ENCODE results near the gene PLEKHJ1.

PLEKHJ1 gene

GRCh38 chr19:2268480-2268830 is 32.3 kb upstream of the PLEKHJ1 start:
- TF ChIP-seq, protein P1, sequence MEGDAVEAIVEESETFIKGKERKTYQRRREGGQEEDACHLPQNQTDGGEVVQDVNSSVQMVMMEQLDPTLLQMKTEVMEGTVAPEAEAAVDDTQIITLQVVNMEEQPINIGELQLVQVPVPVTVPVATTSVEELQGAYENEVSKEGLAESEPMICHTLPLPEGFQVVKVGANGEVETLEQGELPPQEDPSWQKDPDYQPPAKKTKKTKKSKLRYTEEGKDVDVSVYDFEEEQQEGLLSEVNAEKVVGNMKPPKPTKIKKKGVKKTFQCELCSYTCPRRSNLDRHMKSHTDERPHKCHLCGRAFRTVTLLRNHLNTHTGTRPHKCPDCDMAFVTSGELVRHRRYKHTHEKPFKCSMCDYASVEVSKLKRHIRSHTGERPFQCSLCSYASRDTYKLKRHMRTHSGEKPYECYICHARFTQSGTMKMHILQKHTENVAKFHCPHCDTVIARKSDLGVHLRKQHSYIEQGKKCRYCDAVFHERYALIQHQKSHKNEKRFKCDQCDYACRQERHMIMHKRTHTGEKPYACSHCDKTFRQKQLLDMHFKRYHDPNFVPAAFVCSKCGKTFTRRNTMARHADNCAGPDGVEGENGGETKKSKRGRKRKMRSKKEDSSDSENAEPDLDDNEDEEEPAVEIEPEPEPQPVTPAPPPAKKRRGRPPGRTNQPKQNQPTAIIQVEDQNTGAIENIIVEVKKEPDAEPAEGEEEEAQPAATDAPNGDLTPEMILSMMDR (IDR thresholded peaks at IDR 0.05; ENCODE audit: low read depth, low read length), result no peak
- DNase-seq (ENCODE audit: extremely low read depth, low read depth), result no peak

- TF ChIP-seq, protein P1 (IDR thresholded peaks at IDR 0.05; ENCODE audit: low read depth, low read length), result no peak
- no peak for DNase-seq (ENCODE audit: extremely low read depth, low read depth)
Measured at GRCh38 chr19:2266183-2266993, 30.3 kb upstream of the PLEKHJ1 start.

GRCh38 chr19:2261438-2262172 is 25.5 kb upstream of the PLEKHJ1 start:
- DNase-seq (ENCODE audit: extremely low read depth, low read depth), result no peak
- TF ChIP-seq, protein P1 (IDR thresholded peaks at IDR 0.05; ENCODE audit: low read depth, low read length), result peak; percentile 45

DNA sequence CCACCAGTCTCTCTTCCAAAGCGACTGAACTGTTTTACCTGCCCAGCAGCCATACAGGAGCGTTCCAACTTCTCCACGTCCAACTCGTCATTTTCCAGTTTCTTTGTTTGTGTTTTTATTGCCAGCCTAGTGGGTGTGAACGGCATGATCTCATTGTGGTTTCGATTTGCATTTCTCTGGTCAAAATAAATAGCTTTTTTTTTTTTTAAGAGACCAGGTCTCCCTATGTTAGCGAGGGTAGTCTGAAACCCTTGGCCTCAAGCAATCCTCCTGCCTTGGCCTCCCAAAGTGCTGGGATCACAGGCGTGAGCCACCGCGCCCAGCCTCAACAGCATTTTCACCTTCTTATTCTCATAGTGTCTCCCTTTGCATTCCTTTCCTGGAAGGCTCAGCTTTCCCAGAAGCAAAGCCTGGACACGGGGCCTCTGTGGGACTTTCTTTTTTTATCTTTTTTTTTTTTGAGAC is 24.2 kb upstream of the PLEKHJ1 start:
- TF ChIP-seq, protein P1 (IDR thresholded peaks at IDR 0.05; ENCODE audit: low read depth, low read length), result no peak
- no peak for DNase-seq (ENCODE audit: extremely low read depth, low read depth)

- TF ChIP-seq, protein P1 (IDR thresholded peaks at IDR 0.05; ENCODE audit: low read depth, low read length), result no peak
- DNase-seq (ENCODE audit: extremely low read depth, low read depth), result no peak
Measured at GRCh38 chr19:2259336-2259735, 23.2 kb upstream of the PLEKHJ1 start.

DNA sequence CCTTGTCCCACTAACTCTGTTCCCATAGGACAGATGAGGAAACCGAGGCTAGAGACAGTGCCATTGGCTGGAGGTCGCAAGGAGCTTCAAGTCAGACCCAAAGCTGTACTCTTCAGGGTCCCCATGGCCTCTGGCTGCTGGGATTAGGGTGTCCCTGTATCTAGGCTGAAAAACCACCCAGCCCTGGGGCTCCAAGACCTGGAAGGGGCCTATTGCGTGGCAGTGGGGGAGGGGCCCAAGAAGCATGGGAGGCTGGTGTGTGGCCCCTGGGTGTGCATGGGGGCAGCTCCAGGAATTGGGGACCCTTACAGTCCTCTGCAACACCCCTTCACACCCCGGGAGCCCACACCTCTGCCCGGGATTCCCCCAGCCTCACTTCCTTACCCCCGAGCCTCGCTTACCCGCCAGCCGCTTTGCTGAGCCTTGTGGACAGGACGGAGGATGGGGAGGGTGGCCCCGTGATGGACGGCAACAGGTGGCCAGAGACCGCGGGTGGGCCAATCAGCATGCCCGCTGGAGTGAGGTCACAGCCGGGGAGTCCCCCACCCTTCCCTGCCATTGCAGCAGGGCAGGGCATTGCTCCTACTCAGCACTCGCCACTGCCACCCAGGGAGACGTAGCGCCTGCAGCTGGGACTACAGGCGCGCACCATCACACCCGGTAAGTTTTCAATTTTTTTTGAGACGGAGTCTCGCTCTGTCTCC is 20.0 kb upstream of the PLEKHJ1 start, which contains the start of gene JSRP1:
TSS of gene JSRP1 (minus strand) at position 436 of the 704 bp plus-strand sequence. CDS start 1,103 bp downstream, outside the sequence.
- DNase-seq (ENCODE audit: extremely low read depth, low read depth), result no peak
- TF ChIP-seq, protein P1 (IDR thresholded peaks at IDR 0.05; ENCODE audit: low read depth, low read length), result no peak
